ENCODE data around the gene KAT8. TPM values are rescaled to one million over a fixed set of nuclear protein-coding genes. Genes with fewer than 3 reads are reported as not detected.

Gene KAT8
- total and polyA plus RNA-seq, 4 donors = 15.9 to 37.4 (median 19.6) TPM

DNA sequence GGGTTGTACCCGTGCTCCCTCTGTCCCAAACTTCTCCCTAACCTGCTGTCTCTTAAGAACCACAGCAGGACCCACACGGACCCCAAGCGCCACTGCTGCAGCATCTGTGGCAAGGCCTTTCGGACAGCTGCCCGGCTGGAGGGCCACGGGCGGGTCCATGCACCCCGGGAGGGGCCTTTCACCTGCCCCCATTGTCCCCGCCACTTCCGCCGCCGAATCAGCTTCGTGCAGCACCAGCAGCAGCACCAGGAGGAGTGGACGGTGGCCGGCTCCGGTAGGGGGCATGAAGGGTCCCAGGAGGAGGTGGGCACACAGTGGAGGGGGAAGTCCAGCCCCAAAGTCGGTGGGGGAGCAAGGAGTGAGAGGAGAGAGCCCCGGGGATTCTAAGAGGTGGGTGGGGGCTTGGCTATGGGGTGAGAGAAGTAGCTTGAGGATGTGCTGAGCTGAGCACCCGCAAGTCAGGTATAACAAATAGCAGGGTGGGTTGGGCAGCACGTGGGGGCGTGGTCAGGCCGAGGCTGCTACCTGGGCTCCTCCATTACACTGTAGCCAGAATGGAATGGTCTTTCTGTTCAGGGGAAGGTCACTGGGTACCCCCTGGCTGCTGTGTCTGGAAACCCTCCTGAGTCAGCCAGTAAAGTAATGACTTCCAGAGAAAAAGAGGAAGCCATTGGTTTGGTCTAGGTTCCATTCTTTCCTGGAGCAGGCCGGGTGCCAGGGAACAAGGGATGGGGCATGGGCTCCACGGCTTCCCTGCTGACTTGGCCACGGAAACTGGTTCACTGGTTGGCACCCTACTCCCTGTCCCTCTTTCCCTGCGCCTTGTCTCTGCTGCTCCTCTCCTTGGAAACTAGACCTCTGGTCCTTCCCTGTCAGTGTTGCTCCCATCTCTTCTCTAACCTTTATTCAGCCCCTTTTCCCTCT, 35.8 kb upstream of the KAT8 start:
- DNase-seq (ENCODE audit: low spot score) = no peak
- peaks cover 9 to 64% (median 30%) of the 10 kb centered on the region in 4 donors for H3K36me3 ChIP-seq (ENCODE audit: control insufficient read depth in 4 of 4, insufficient read depth in 3 of 4, low read depth in 1 of 4, low read length in 3 of 4)
- no peak for TF ChIP-seq FOXA2 (IDR thresholded peaks at IDR 0.05)
- no peak for TF ChIP-seq EGR1 (IDR thresholded peaks at IDR 0.05; ENCODE audit: low read depth in 2 of 2)
- TF ChIP-seq, protein P1, sequence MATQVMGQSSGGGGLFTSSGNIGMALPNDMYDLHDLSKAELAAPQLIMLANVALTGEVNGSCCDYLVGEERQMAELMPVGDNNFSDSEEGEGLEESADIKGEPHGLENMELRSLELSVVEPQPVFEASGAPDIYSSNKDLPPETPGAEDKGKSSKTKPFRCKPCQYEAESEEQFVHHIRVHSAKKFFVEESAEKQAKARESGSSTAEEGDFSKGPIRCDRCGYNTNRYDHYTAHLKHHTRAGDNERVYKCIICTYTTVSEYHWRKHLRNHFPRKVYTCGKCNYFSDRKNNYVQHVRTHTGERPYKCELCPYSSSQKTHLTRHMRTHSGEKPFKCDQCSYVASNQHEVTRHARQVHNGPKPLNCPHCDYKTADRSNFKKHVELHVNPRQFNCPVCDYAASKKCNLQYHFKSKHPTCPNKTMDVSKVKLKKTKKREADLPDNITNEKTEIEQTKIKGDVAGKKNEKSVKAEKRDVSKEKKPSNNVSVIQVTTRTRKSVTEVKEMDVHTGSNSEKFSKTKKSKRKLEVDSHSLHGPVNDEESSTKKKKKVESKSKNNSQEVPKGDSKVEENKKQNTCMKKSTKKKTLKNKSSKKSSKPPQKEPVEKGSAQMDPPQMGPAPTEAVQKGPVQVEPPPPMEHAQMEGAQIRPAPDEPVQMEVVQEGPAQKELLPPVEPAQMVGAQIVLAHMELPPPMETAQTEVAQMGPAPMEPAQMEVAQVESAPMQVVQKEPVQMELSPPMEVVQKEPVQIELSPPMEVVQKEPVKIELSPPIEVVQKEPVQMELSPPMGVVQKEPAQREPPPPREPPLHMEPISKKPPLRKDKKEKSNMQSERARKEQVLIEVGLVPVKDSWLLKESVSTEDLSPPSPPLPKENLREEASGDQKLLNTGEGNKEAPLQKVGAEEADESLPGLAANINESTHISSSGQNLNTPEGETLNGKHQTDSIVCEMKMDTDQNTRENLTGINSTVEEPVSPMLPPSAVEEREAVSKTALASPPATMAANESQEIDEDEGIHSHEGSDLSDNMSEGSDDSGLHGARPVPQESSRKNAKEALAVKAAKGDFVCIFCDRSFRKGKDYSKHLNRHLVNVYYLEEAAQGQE (IDR thresholded peaks at IDR 0.05) = no peak
- no peak for TF ChIP-seq RXRA (IDR thresholded peaks at IDR 0.05)
- no peak for TF ChIP-seq ZBTB33 (IDR thresholded peaks at IDR 0.05)
- no peak for TF ChIP-seq HNF4G (IDR thresholded peaks at IDR 0.05)
- TF ChIP-seq, protein P2, sequence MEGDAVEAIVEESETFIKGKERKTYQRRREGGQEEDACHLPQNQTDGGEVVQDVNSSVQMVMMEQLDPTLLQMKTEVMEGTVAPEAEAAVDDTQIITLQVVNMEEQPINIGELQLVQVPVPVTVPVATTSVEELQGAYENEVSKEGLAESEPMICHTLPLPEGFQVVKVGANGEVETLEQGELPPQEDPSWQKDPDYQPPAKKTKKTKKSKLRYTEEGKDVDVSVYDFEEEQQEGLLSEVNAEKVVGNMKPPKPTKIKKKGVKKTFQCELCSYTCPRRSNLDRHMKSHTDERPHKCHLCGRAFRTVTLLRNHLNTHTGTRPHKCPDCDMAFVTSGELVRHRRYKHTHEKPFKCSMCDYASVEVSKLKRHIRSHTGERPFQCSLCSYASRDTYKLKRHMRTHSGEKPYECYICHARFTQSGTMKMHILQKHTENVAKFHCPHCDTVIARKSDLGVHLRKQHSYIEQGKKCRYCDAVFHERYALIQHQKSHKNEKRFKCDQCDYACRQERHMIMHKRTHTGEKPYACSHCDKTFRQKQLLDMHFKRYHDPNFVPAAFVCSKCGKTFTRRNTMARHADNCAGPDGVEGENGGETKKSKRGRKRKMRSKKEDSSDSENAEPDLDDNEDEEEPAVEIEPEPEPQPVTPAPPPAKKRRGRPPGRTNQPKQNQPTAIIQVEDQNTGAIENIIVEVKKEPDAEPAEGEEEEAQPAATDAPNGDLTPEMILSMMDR (IDR thresholded peaks at IDR 0.05; ENCODE audit: low read depth, low read length, missing input control) = no peak
- no peak for TF ChIP-seq RAD21 (IDR thresholded peaks at IDR 0.05)
- TF ChIP-seq HNF4A (conservative IDR thresholded peaks at IDR 0.05) = no peak
- no peak for TF ChIP-seq NR2F2 (IDR thresholded peaks at IDR 0.05)
- no peak for TF ChIP-seq GABPA (IDR thresholded peaks at IDR 0.05 in 1 of 2, conservative IDR thresholded peaks at IDR 0.05 in 1 of 2)
- TF ChIP-seq TAF1 (conservative IDR thresholded peaks at IDR 0.05) = no peak
- no peak for TF ChIP-seq SP1 (IDR thresholded peaks at IDR 0.05)
- no peak for TF ChIP-seq FOXA1 (IDR thresholded peaks at IDR 0.05)

More for the DNA sequence above, 35.8 kb upstream of the KAT8 start:
- no peak overlapping the region for H3K9ac ChIP-seq (ENCODE audit: low read depth in 1 of 2, low read length in 2 of 2)
- no peaks in the 10 kb centered on the region for H3K9me3 ChIP-seq (ENCODE audit: control insufficient read depth in 4 of 4, low read length in 3 of 4)
- H3K27me3 ChIP-seq (ENCODE audit: control insufficient read depth in 4 of 4, insufficient read depth in 4 of 4, low read length in 3 of 4) = no peaks in the 10 kb centered on the region
- WGBS = 87% methylated on average over 26 of the region's 26 CpGs
- no peak overlapping the region for H3K27ac ChIP-seq (ENCODE audit: low read depth in 1 of 2, low read length in 2 of 2)
- no peaks in the 10 kb centered on the region for H3K4me1 ChIP-seq (ENCODE audit: control insufficient read depth in 4 of 4, insufficient read depth in 4 of 4, low read length in 3 of 4)
- H3K4me3 ChIP-seq (ENCODE audit: low read depth in 1 of 3, low read length in 3 of 3) = no peak overlapping the region
